Measurements from ENCODE around the gene IL9R.
"Not testable (repeated sequence)": the region's sequence is repeated elsewhere in the genome, so short reads cannot be mapped to it uniquely, and the experiment has no call there.

IL9R gene, protein sequence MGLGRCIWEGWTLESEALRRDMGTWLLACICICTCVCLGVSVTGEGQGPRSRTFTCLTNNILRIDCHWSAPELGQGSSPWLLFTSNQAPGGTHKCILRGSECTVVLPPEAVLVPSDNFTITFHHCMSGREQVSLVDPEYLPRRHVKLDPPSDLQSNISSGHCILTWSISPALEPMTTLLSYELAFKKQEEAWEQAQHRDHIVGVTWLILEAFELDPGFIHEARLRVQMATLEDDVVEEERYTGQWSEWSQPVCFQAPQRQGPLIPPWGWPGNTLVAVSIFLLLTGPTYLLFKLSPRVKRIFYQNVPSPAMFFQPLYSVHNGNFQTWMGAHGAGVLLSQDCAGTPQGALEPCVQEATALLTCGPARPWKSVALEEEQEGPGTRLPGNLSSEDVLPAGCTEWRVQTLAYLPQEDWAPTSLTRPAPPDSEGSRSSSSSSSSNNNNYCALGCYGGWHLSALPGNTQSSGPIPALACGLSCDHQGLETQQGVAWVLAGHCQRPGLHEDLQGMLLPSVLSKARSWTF

DNA sequence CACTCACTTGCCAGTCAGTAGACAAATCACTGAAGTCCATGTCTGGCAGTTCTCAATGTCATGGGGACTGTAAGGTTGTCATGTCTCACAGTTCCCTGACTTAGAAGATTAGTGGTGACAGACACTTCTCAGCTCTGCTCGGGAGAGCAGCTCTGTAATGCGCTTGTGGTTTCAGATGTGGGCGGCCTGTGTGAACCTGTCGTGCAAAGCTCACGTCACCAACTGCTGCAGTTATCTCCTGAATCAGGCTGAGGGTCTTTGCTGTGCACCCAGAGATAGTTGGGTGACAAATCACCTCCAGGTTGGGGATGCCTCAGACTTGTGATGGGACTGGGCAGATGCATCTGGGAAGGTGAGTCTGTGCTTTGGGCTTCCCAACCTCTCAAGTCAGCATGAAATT lies at the start of gene IL9R:
Gene IL9R (plus strand): TSS at position 261 of the 400 bp plus-strand sequence. CDS start 64 bp downstream, at position 325.
- no peak for FAIRE-seq

DNA sequence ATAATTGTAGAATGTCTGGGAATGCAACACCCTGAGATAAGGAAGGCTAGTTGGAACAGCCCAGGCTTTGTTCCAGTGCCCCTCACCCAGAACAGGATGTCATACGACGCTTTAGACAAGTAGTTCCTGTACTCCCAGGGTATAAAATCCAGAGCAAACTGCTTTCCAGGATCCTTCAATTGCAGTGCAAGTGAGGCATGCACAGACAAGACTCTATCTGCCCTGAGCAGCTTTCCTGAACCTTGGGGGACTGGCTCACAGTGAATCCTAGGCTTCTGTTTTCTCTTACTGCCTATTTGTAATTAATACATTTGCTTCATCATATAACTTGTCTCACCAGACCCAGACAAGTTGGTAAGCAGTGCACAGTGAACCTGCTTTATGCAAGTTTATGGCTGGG lies 48.4 kb upstream of the IL9R start:
- FAIRE-seq = no peak

GRCh38 chrX:155951237-155951789 lies 46.2 kb upstream of the IL9R start:
- FAIRE-seq = no peak

- no peak for FAIRE-seq
Observed at GRCh38 chrX:155953055-155953454, 44.4 kb upstream of the IL9R start.

GRCh38 chrX:155954793-155955192 lies 42.7 kb upstream of the IL9R start:
- no peak for FAIRE-seq

DNA sequence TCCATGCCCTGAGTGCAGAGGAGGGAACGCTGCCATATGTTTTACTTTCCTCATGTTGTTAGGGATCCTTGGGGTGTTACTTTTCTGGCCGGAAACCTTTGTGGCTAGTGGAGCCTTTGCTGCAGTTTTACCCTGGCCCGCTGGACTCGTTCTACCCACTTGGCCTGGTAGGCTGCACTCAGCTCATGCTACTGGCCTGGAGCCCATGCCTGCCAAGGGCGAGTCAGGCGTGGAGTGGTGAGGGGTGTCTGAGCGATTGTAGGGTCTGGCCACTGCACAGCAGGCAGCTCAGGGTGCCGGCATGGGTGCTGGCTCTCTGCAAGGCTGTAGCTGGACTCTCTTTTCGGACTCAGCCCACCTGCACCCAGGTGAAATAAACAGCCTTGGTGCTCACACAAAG lies 41.4 kb upstream of the IL9R start:
- FAIRE-seq = no peak

DNA sequence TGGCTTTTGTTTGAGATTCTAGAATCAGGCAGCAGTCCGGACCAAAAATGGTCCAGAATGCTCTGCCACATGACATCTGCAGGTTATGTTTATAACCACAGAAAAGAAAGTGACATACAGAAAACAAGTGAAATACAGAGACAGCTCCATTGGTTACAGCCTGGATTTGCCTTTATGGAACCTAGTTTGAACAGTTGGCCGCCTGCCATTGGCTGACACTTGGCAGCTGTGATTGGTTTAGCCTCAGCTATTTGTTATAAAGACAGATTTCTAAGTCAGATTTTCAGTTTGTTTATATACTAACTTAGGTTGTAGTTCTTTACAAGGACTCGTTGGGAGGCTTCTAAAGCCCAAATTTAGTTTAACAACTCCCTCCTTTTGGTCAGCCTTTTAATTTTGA lies 40.8 kb upstream of the IL9R start:
- no peak for FAIRE-seq

- no peak for FAIRE-seq
Observed at GRCh38 chrX:155957843-155958242, 39.7 kb upstream of the IL9R start.

- no peak for FAIRE-seq
Observed at GRCh38 chrX:155959018-155959587, 38.4 kb upstream of the IL9R start.

- no peak for FAIRE-seq
Observed at GRCh38 chrX:155962906-155963305, 34.6 kb upstream of the IL9R start.

DNA sequence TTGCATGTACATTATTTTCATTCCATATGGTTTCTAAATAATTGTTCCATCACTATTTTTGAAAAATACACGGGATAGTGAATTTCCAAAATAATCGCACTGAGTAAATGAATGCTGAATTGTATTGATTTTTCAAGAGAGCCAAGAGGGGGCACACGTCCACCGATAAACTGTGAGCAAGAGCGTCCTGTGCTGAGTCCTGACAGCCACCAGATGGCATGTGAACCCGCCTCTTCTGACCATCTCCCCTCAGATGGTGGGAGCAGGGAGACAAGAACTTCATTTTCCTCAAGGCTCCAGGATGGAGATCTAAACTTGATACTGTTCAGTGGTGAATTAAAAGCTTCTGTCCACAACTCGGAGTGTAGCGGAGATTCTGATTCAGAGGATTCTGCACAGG lies 30.6 kb upstream of the IL9R start:
- no peak for FAIRE-seq

DNA sequence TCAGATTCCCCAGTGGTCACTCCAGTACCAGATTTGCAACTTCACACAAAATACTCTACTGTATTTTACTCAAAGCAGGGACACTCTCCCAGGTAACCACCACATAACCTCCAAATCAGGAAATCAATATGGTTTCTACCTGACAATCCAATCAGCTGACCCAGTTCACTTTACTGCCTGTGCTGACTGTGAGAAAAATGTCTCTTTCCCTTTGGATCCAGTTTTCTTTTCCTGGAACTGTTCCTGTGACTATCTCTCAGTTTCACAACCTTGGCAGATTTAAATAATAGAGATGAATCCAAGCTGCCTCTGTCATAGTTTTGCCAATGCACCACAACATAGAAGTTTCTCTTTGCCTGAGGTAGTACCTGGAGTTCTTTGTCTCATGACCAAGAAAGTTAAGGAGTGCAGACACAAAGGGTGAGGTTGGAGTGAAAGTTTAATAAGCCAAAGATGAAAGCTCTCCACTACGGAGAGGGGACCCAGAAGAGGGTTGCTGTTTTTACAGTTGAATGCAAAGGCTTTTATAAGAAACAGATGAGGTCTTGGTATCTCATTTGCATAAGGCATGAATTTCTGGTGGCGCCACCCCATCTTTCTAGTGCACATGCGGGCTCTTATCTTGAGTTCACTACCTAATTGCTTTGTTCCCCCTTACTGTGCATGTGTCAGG lies 29.7 kb upstream of the IL9R start:
- FAIRE-seq = no peak

GRCh38 chrX:155968326-155968661 lies 29.2 kb upstream of the IL9R start:
- FAIRE-seq = no peak

DNA sequence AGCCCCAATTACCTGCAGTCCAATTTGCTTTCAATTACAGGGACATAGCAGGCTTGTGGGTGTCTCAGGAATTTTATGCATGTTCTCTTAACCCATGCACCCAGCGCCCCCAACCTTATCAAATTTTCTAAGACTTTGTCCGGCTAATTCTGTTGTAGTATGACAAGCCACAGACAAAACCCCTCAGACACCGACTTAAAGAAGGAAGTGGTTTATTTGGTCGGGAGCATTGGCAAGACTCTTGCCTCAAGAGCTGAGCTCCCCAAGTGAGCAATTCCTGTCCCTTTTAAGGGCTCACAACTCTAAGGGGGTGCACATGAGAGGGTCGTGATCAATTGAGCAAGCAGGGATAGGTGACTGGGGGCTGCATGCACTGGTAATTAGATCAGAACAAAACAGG lies 28.7 kb upstream of the IL9R start:
- no peak for FAIRE-seq

GRCh38 chrX:155971658-155972057 lies 25.8 kb upstream of the IL9R start:
- not testable (repeated sequence) for FAIRE-seq

DNA sequence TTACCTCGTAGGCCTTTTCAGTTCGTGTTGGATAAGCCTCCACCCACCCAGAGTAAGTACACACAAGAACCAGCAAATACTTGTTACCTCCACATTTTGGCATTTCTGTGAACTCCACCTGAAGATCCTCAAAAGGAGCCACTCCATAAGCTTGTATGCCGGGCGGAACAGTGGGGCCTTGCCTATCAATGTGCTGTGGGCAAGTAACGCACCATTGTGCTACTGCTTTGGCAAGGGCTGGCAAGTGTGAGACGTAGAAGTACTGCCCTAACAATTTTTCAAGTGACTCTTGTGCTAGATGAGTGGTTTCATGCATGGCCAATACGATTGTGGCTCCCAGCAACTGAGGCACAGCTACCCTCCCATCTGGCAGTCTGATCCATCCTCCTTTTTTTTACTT lies 25.3 kb upstream of the IL9R start:
- not testable (repeated sequence) for FAIRE-seq

GRCh38 chrX:155983326-155983725 lies 14.2 kb upstream of the IL9R start:
- FAIRE-seq = no peak

DNA sequence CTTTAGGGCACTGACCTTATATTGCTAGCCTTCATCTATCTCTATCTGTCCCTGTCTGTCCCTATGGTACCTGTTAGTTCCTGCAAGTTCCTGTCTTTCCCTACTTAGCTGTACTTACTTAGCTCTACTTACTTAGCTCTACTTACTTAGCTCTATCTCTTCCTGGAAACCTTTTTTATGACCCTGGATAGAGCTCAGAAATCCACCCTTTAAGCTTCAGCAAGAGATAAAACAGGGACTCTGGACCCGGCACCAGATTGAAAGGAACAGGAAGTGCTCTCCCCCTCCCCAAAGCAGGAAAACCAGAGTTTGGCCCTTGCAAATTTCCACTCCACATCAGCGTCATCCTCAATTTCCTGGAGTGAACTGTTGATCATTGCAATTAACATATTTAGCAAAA lies 12.3 kb upstream of the IL9R start:
- no peak for FAIRE-seq

GRCh38 chrX:155986995-155987394 lies 10.5 kb upstream of the IL9R start:
- not testable (repeated sequence) for FAIRE-seq

GRCh38 chrX:155988859-155989258 lies 8.6 kb upstream of the IL9R start:
- no peak for FAIRE-seq

GRCh38 chrX:155993421-155993820 lies 4.1 kb upstream of the IL9R start:
- FAIRE-seq = no peak

- FAIRE-seq = no peak
Observed at GRCh38 chrX:155995321-155995875, 2.1 kb upstream of the IL9R start.

DNA sequence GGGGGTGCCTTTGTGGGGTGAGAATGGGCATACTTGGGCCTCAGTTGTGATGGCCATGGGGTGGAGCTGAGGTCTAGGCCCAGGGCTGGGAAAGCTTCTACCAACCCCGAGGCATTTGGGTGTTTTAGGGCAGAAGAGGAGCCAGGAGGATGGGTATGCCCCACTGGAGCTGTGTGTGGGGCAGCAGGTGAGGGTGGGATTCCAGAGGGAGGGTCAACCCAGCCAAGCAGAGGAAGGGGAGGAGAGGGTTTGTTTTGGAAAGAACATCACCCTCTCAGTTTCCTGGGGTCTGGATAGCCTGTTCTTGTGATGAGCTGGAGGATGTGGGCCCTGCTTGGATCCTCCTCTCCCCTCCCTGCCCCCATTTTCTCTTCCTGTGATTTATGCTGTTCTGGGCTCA lies 620 bp downstream of the IL9R start:
- FAIRE-seq = no peak

Measured in islet of Langerhans (tissue), 1 donor.